ENCODE data around the gene TIPARP. TPM values are rescaled to one million over a fixed set of nuclear protein-coding genes. Genes with fewer than 3 reads are reported as not detected.

Gene TIPARP
- total RNA-seq, 4 donors from 2014 or later: 27.7 to 287 (median 98.7) TPM

- ATAC-seq (ENCODE audit: low FRiP score) (no peak), DNase-seq (ENCODE audit: low spot score) (no peak)
- TF ChIP-seq CTCF (IDR thresholded peaks at IDR 0.05): no peak
These were observed 46.4 kb downstream of the TIPARP start for GRCh38 chr3:156720826-156721225.

- no peak for ATAC-seq (ENCODE audit: low FRiP score)
These were observed 47.6 kb downstream of the TIPARP start for GRCh38 chr3:156721687-156722618.

GRCh38 chr3:156723182-156723619, 48.8 kb downstream of the TIPARP start:
- DNase-seq (ENCODE audit: low spot score): no peak
- TF ChIP-seq CTCF (IDR thresholded peaks at IDR 0.05): no peak
- ATAC-seq (ENCODE audit: low FRiP score): no peak

More at GRCh38 chr3:156721687-156722618, 47.6 kb downstream of the TIPARP start:
- no peak for TF ChIP-seq CTCF (IDR thresholded peaks at IDR 0.05)
- DNase-seq (ENCODE audit: low spot score): no peak

- DNase-seq (ENCODE audit: low spot score): no peak
- no peak for TF ChIP-seq CTCF (IDR thresholded peaks at IDR 0.05)
- ATAC-seq (ENCODE audit: low FRiP score): peak; percentile 52
These were observed 51.3 kb downstream of the TIPARP start for GRCh38 chr3:156725682-156726081.

GRCh38 chr3:156726456-156726855, 52.1 kb downstream of the TIPARP start:
- DNase-seq (ENCODE audit: low spot score) (no peak), ATAC-seq (ENCODE audit: low FRiP score) (no peak)
- TF ChIP-seq CTCF (IDR thresholded peaks at IDR 0.05): no peak

- no peak for ATAC-seq (ENCODE audit: low FRiP score)
These were observed 53.3 kb downstream of the TIPARP start for GRCh38 chr3:156727519-156728205.

More at GRCh38 chr3:156727519-156728205, 53.3 kb downstream of the TIPARP start:
- no peak for DNase-seq (ENCODE audit: low spot score)
- no peak for TF ChIP-seq CTCF (IDR thresholded peaks at IDR 0.05)
